Tibial nerve (tissue), 4 donors: ENCODE measurements around the gene HIPK2.

ENCODE experiments used
- EP300 ChIP-seq, 2 donors: sonication (generic); formaldehyde crosslinking; IDR thresholded peaks; one replicate each; pipeline ENCODE4 v1.6.1; 2017; ENCODE audit warnings: antibody characterized with exemption in 2 of 2, mild to moderate bottlenecking in 1 of 2
- TF ChIP-seq, protein P1 (sequence below), 5 experiments: fragments of 200-600 bp in 3 of 5; fragments of 450-650 bp in 2 of 5; sonication (generic) in 3 of 5; IDR thresholded peaks; one replicate each; pipeline ENCODE4 v1.5.1; 2016 to 2019; ENCODE audit warnings: antibody characterized with exemption in 5 of 5, mild to moderate bottlenecking in 3 of 5, moderate library complexity in 2 of 5

GRCh38 chr7:139720705-139721231 is 57.0 kb downstream of the HIPK2 start:
- TF ChIP-seq, protein P1, sequence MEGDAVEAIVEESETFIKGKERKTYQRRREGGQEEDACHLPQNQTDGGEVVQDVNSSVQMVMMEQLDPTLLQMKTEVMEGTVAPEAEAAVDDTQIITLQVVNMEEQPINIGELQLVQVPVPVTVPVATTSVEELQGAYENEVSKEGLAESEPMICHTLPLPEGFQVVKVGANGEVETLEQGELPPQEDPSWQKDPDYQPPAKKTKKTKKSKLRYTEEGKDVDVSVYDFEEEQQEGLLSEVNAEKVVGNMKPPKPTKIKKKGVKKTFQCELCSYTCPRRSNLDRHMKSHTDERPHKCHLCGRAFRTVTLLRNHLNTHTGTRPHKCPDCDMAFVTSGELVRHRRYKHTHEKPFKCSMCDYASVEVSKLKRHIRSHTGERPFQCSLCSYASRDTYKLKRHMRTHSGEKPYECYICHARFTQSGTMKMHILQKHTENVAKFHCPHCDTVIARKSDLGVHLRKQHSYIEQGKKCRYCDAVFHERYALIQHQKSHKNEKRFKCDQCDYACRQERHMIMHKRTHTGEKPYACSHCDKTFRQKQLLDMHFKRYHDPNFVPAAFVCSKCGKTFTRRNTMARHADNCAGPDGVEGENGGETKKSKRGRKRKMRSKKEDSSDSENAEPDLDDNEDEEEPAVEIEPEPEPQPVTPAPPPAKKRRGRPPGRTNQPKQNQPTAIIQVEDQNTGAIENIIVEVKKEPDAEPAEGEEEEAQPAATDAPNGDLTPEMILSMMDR (IDR thresholded peaks at IDR 0.05), result no peak
- peak in 1 of 2 donors; percentile 36 for TF ChIP-seq EP300 (IDR thresholded peaks at IDR 0.05)
